Common myeloid progenitor, CD34-positive (primary cell): ENCODE data around the gene PBX2.

Experiments
- CTCF ChIA-PET: fragments of 350-600 bp; sonication (Branson Sonifier 250); formaldehyde crosslinking; loops from one replicate; lab custom pipeline; 2021; ENCODE audit warnings: antibody characterized with exemption; lab: Charles Lee
- POLR2A ChIA-PET: fragments of 350-600 bp; sonication (Branson Sonifier 250); formaldehyde crosslinking; loops from one replicate; lab custom pipeline; 2021; ENCODE audit warnings: antibody characterized with exemption; lab: Charles Lee
- DNase-seq, 3 donors: peaks; one replicate each; pipeline versions ENCODE4 v3.0.0 to v3.0.0-alpha.2; 2013
- H3K27ac ChIP-seq, 2 experiments: 1 replicate in 1 of 2; 2 replicates in 1 of 2; pipeline ENCODE4 v1.7.0; 2013; ENCODE audit warnings: inconsistent platforms in 2 of 2, low read length in 2 of 2, mild to moderate bottlenecking in 2 of 2, low read depth in 1 of 2, moderate library complexity in 1 of 2; ENCODE audit not compliant: severe bottlenecking in 2 of 2, insufficient read depth in 1 of 2, poor library complexity in 1 of 2
- H3K27me3 ChIP-seq, 5 experiments: replicated peaks in 2 of 5; 1 replicate in 3 of 5; 2 replicates in 2 of 5; pipeline versions ENCODE4 v1.6.1 to v1.7.0; 2013; ENCODE audit warnings: low read length in 4 of 5, mild to moderate bottlenecking in 2 of 5, moderate library complexity in 2 of 5, inconsistent platforms in 1 of 5; ENCODE audit not compliant: insufficient read depth in 5 of 5, control insufficient read depth in 4 of 5
- H3K36me3 ChIP-seq, 4 experiments: 1 replicate in 2 of 4; 2 replicates in 2 of 4; pipeline versions ENCODE4 v1.6.1 to v1.7.0; 2013; ENCODE audit warnings: low read length in 3 of 4, control low read depth in 1 of 4, mild to moderate bottlenecking in 1 of 4; ENCODE audit not compliant: control insufficient read depth in 4 of 4, insufficient read depth in 4 of 4
- H3K4me1 ChIP-seq, 4 experiments: 1 replicate in 3 of 4; 2 replicates in 1 of 4; pipeline versions ENCODE4 v1.6.1 to v1.7.1; 2013; ENCODE audit warnings: low read length in 3 of 4, mild to moderate bottlenecking in 3 of 4, control low read depth in 1 of 4, inconsistent platforms in 1 of 4, moderate library complexity in 1 of 4; ENCODE audit not compliant: control insufficient read depth in 4 of 4, insufficient read depth in 4 of 4; ENCODE audit errors: control extremely low read depth in 1 of 4
- H3K4me3 ChIP-seq, 7 experiments: 1 replicate in 4 of 7; 2 replicates in 3 of 7; pipeline versions ENCODE4 v1.5.1 to v1.7.0; 2013; ENCODE audit warnings: mild to moderate bottlenecking in 7 of 7, low read length in 6 of 7, moderate library complexity in 6 of 7, inconsistent platforms in 2 of 7, low read depth in 2 of 7, control low read depth in 1 of 7; ENCODE audit not compliant: insufficient read depth in 4 of 7, control insufficient read depth in 1 of 7; ENCODE audit errors: extremely low read depth in 1 of 7
- H3K9me3 ChIP-seq, 5 experiments: 1 replicate in 4 of 5; 2 replicates in 1 of 5; pipeline versions ENCODE4 v1.6.1 to v1.7.1; 2013; ENCODE audit warnings: low read length in 4 of 5, mild to moderate bottlenecking in 2 of 5, inconsistent platforms in 1 of 5, low read depth in 1 of 5, moderate library complexity in 1 of 5; ENCODE audit not compliant: control insufficient read depth in 4 of 5, insufficient read depth in 2 of 5; ENCODE audit errors: control extremely low read depth in 1 of 5
- WGBS: methylation state at CpG from one replicate; pipeline ENCODE4 v1.1.5; 2013; ENCODE audit not compliant: insufficient coverage; 5-methylcytosine and 5-hydroxymethylcytosine counted together

PBX2 gene

GRCh38 chr6:32183030-32183429 lies 7.0 kb downstream of the PBX2 start:
- Histone ChIP-seq H3K4me3 (no peak overlapping the region), H3K4me1 (peaks cover 9 to 42% (median 33%) of the 10 kb centered on the region in 4 experiments), H3K9me3 (no peaks in the 10 kb centered on the region), H3K27ac (peak overlapping the region in 1 of 2 experiments; percentile 65), H3K36me3 (peaks cover 10 to 63% (median 46%) of the 10 kb centered on the region in 4 experiments), H3K27me3 (no peaks in the 10 kb centered on the region)
- ChIA-PET POLR2A (interaction anchor here (0.7 kb wide), 1 partner anchor 8 kb away, joined by 3 read pairs; no protein-coding TSS in a partner anchor), CTCF (interaction anchor here (1.1 to 2.3 kb wide), 4 partner anchors 8 to 14 kb away, joined by 3 to 10 read pairs (median 5); partner anchors contain the start of gene GPSM3)
- WGBS: 100% methylated on average over 2 of the region's 3 CpGs
- no peak for DNase-seq

- Histone ChIP-seq H3K27ac (peak overlapping the region in 1 of 2 experiments; percentile 65), H3K4me3 (no peak overlapping the region), H3K36me3 (peaks cover 10 to 59% (median 44%) of the 10 kb centered on the region in 4 experiments), H3K9me3 (no peaks in the 10 kb centered on the region), H3K27me3 (no peaks in the 10 kb centered on the region), H3K4me1 (peaks cover 9 to 39% (median 29%) of the 10 kb centered on the region in 4 experiments)
- 96% methylated on average over 8 of the region's 10 CpGs for WGBS
- ChIA-PET CTCF (interaction anchor here (1.1 to 2.3 kb wide), 5 partner anchors 8 to 14 kb away, joined by 3 to 10 read pairs (median 5); partner anchors contain the start of gene GPSM3), POLR2A (interaction anchor here (0.7 kb wide), 1 partner anchor 8 kb away, joined by 3 read pairs; no protein-coding TSS in a partner anchor)
- no peak for DNase-seq
These were observed 7.4 kb downstream of the PBX2 start for GRCh38 chr6:32182555-32182981.

- no peak for DNase-seq
- peaks cover 10 to 54% (median 40%) of the 10 kb centered on the region in 4 experiments for H3K36me3 ChIP-seq
- ChIA-PET CTCF (interaction anchor here (0.6 to 2.3 kb wide), 6 partner anchors 9 to 52 kb away, joined by 3 to 10 read pairs (median 4); partner anchors contain the start of gene GPSM3), POLR2A (interaction anchor here (1.1 kb wide), 1 partner anchor 13 kb away, joined by 3 read pairs; no protein-coding TSS in a partner anchor)
- H3K27ac ChIP-seq: peak overlapping the region in 1 of 2 experiments; percentile 65
- peaks cover 10 to 39% (median 29%) of the 10 kb centered on the region in 4 experiments for H3K4me1 ChIP-seq
- 95% methylated on average over 8 of the region's 10 CpGs for whole genome bisulfite sequencing
- H3K9me3 ChIP-seq: no peaks in the 10 kb centered on the region
- H3K27me3 ChIP-seq: no peaks in the 10 kb centered on the region
- H3K4me3 ChIP-seq: no peak overlapping the region
These were observed 8.0 kb downstream of the PBX2 start for GRCh38 chr6:32181915-32182529.

GRCh38 chr6:32181148-32181702 lies 8.8 kb downstream of the PBX2 start:
- Histone ChIP-seq H3K4me3 (no peak overlapping the region), H3K27me3 (no peaks in the 10 kb centered on the region), H3K27ac (peak overlapping the region in 1 of 2 experiments; percentile 25), H3K9me3 (no peaks in the 10 kb centered on the region), H3K36me3 (peaks cover 10 to 46% (median 33%) of the 10 kb centered on the region in 4 experiments), H3K4me1 (peaks cover 16 to 39% (median 30%) of the 10 kb centered on the region in 4 experiments)
- WGBS: 92% methylated on average over 8 of the region's 15 CpGs
- no peak for DNase-seq
- POLR2A ChIA-PET: interaction anchor here (1.1 kb wide), 1 partner anchor 14 kb away, joined by 3 read pairs; no protein-coding TSS in a partner anchor
- CTCF ChIA-PET: interaction anchor here (1.4 kb wide), 1 partner anchor 13 kb away, joined by 4 read pairs; no protein-coding TSS in a partner anchor

- Histone ChIP-seq H3K27ac (no peak overlapping the region), H3K4me1 (peaks cover 21 to 47% (median 41%) of the 10 kb centered on the region in 4 experiments), H3K4me3 (peak overlapping the region in 2 of 7 experiments; percentile 90 to 92), H3K27me3 (no peaks in the 10 kb centered on the region), H3K36me3 (peaks cover 10 to 41% (median 31%) of the 10 kb centered on the region in 4 experiments), H3K9me3 (no peaks in the 10 kb centered on the region)
- POLR2A ChIA-PET: interaction anchor here (1.1 to 1.5 kb wide), 3 partner anchors 9 to 13 kb away, joined by 3 to 6 read pairs (median 5); partner anchors contain the start of genes GPSM3 and PBX2
- no peak for DNase-seq
- CTCF ChIA-PET: interaction anchor here (1.2 to 2.1 kb wide), 6 partner anchors 9 to 61 kb away, joined by 3 to 13 read pairs (median 6); partner anchors contain the start of gene GPSM3
- WGBS: 87% methylated on average over 9 of the region's 10 CpGs
These were observed 10.1 kb downstream of the PBX2 start for GRCh38 chr6:32179766-32180405.

GRCh38 chr6:32178547-32179440 lies 11.2 kb downstream of the PBX2 start:
- Histone ChIP-seq H3K27me3 (no peaks in the 10 kb centered on the region), H3K27ac (peak overlapping the region; percentile 88 to 95), H3K9me3 (no peaks in the 10 kb centered on the region), H3K4me1 (peaks cover 21 to 56% (median 44%) of the 10 kb centered on the region in 4 experiments), H3K4me3 (peak overlapping the region; percentile 70 to 94 (median 90)), H3K36me3 (peaks cover 5 to 38% (median 28%) of the 10 kb centered on the region in 4 experiments)
- 5% methylated on average over 13 of the region's 24 CpGs for WGBS
- ChIA-PET POLR2A (interaction anchor here (0.9 to 1.5 kb wide), 4 partner anchors 10 to 221 kb away, joined by 3 to 6 read pairs (median 6); partner anchors contain the start of genes GPSM3 and PBX2), CTCF (interaction anchor here (0.8 to 2.1 kb wide), 8 partner anchors 8 to 66 kb away, joined by 3 to 13 read pairs (median 4); partner anchors contain the start of gene GPSM3)
- no peak for DNase-seq
